DOHH2 (cell line): ENCODE results near the gene C3orf70.

ENCODE experiments used
- H3F3A ChIP-seq: fragments of 200-600 bp; sonication (generic), shearing (Covaris generic); 2 replicates; pipeline ENCODE4 v1.6.0; 2016; ENCODE audit warnings: antibody characterized with exemption, mild to moderate bottlenecking; ENCODE audit not compliant: control insufficient read depth, insufficient read depth
- H3K27ac ChIP-seq: fragments of 200-600 bp; sonication (generic); 2 replicates; pipeline ENCODE4 v1.5.1; 2014; ENCODE audit warnings: low read depth, mild to moderate bottlenecking, low read length, moderate library complexity
- H3K27me3 ChIP-seq: fragments of 200-600 bp; sonication (generic); 2 replicates; pipeline ENCODE4 v1.6.1; 2014; ENCODE audit warnings: mild to moderate bottlenecking, low read length, mixed read lengths; ENCODE audit not compliant: control insufficient read depth
- H3K36me3 ChIP-seq: fragments of 200-600 bp; sonication (generic); 2 replicates; pipeline ENCODE4 v1.6.1; 2014; ENCODE audit warnings: mild to moderate bottlenecking, low read length, moderate library complexity, mixed read lengths; ENCODE audit not compliant: control insufficient read depth
- H3K4me1 ChIP-seq: fragments of 200-600 bp; sonication (generic); 2 replicates; pipeline ENCODE4 v1.6.1; 2014; ENCODE audit warnings: mild to moderate bottlenecking, low read length, mixed read lengths; ENCODE audit not compliant: control insufficient read depth
- H3K4me2 ChIP-seq: fragments of 200-600 bp; sonication (generic); 2 replicates; pipeline ENCODE4 v1.6.0; 2014; ENCODE audit warnings: mild to moderate bottlenecking, low read length, moderate library complexity
- H3K4me3 ChIP-seq: fragments of 200-600 bp; sonication (generic); 2 replicates; pipeline ENCODE4 v1.5.1; 2014; ENCODE audit warnings: mild to moderate bottlenecking, low read length, mixed read lengths
- H3K79me2 ChIP-seq: fragments of 200-600 bp; sonication (generic); 2 replicates; pipeline ENCODE4 v1.6.1; 2014; ENCODE audit warnings: mild to moderate bottlenecking, low read length, mixed read lengths; ENCODE audit not compliant: control insufficient read depth
- H3K9me2 ChIP-seq: fragments of 200-600 bp; sonication (generic); replicated peaks from 2 replicates; pipeline ENCODE4 v1.6.1; 2014; ENCODE audit warnings: mild to moderate bottlenecking, low read length, mixed read lengths; ENCODE audit not compliant: control insufficient read depth
- H3K9me3 ChIP-seq: fragments of 200-600 bp; sonication (generic); 2 replicates; pipeline ENCODE4 v1.6.1; 2014; ENCODE audit warnings: antibody characterized with exemption, low read length, mixed read lengths; ENCODE audit not compliant: control insufficient read depth, insufficient read depth
- H4K20me1 ChIP-seq: fragments of 200-600 bp; sonication (generic); 2 replicates; pipeline ENCODE4 v1.6.0; 2014; ENCODE audit warnings: low read depth, mild to moderate bottlenecking, antibody characterized with exemption, low read length, moderate library complexity; ENCODE audit not compliant: control insufficient read depth, insufficient read depth
- EZH2phosphoT487 ChIP-seq: fragments of 200-600 bp; sonication (generic); IDR thresholded peaks from 2 replicates; pipeline ENCODE4 v1.6.1; 2017; ENCODE audit warnings: borderline replicate concordance, mild to moderate bottlenecking, antibody characterized with exemption, low read length, moderate library complexity, mixed read lengths
- TF ChIP-seq, protein P1 (sequence below): fragments of 200-600 bp; sonication (generic); IDR thresholded peaks from one replicate; pipeline ENCODE4 v1.5.1; 2014; ENCODE audit warnings: antibody characterized with exemption, mild to moderate bottlenecking, low read depth, low read length; ENCODE audit not compliant: poor library complexity, severe bottlenecking

The C3orf70 gene

DNA sequence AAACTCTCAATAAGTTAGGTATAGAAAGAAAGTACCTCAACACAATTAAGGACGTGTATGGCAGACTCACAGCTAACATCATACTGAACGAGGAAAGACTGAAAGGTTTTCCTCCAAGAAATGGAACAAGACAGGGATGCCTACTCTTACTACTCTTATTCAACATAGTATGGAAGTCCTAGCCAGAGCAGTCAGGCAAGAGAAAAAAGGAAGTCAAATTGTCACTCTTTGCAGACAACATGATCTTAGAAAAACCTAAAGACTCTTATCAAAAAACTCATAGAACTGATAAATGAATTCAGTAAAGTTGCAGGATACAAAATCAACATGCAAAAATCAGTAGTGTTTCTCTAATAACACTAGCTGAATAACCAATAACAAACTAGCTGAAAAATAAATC lies 96.0 kb downstream of the C3orf70 start:
- peaks cover 16% of the 10 kb centered on the region; the same call in 1 of the 2 replicates for H3K9me3 ChIP-seq
- H3K4me2 ChIP-seq = no peak overlapping the region
- H3K4me1 ChIP-seq = peaks cover 12% of the 10 kb centered on the region
- no peaks in the 10 kb centered on the region for H3K79me2 ChIP-seq
- H3K9me2 ChIP-seq = no peaks in the 10 kb centered on the region
- no peaks in the 10 kb centered on the region for H3K27me3 ChIP-seq
- H4K20me1 ChIP-seq = no peaks in the 10 kb centered on the region
- TF ChIP-seq EZH2phosphoT487 = no peak
- TF ChIP-seq, protein P1, sequence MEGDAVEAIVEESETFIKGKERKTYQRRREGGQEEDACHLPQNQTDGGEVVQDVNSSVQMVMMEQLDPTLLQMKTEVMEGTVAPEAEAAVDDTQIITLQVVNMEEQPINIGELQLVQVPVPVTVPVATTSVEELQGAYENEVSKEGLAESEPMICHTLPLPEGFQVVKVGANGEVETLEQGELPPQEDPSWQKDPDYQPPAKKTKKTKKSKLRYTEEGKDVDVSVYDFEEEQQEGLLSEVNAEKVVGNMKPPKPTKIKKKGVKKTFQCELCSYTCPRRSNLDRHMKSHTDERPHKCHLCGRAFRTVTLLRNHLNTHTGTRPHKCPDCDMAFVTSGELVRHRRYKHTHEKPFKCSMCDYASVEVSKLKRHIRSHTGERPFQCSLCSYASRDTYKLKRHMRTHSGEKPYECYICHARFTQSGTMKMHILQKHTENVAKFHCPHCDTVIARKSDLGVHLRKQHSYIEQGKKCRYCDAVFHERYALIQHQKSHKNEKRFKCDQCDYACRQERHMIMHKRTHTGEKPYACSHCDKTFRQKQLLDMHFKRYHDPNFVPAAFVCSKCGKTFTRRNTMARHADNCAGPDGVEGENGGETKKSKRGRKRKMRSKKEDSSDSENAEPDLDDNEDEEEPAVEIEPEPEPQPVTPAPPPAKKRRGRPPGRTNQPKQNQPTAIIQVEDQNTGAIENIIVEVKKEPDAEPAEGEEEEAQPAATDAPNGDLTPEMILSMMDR = no peak
- no peak overlapping the region for H3K4me3 ChIP-seq
- peaks cover 7% of the 10 kb centered on the region for H3K36me3 ChIP-seq
- no peak overlapping the region for H3K27ac ChIP-seq
- H3F3A ChIP-seq = no peaks in the 10 kb centered on the region

DNA sequence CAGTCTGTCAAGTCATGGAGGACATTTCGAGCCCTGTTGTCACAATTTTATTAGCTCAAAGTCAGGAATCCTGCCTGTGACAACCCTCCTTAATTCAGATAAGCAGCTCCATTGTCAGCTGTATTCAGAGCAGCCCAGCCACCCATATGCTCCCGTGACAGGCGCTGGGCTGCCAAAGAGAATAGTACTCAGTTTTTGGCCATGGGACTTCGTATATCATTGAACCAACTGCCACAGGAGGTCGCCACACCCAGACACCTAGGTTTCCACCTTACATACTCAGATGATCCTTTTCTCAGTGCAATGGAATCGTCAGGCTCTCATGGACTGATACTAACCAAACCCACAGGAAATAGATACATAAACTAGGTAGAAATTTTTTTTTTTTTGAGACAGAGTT lies 100.2 kb downstream of the C3orf70 start:
- no peak for TF ChIP-seq EZH2phosphoT487
- TF ChIP-seq, protein P1 = no peak
- Histone ChIP-seq H3K27me3 (no peaks in the 10 kb centered on the region), H3K4me1 (peaks cover 8% of the 10 kb centered on the region; the same call in 1 of the 2 replicates), H3K9me2 (no peaks in the 10 kb centered on the region), H3K4me2 (no peak overlapping the region), H3K36me3 (peaks cover 13% of the 10 kb centered on the region), H3K27ac (no peak overlapping the region), H4K20me1 (no peaks in the 10 kb centered on the region), H3K9me3 (peaks cover 3% of the 10 kb centered on the region; the same call in 1 of the 2 replicates), H3K4me3 (no peak overlapping the region), H3K79me2 (no peaks in the 10 kb centered on the region), H3F3A (no peaks in the 10 kb centered on the region)

DNA sequence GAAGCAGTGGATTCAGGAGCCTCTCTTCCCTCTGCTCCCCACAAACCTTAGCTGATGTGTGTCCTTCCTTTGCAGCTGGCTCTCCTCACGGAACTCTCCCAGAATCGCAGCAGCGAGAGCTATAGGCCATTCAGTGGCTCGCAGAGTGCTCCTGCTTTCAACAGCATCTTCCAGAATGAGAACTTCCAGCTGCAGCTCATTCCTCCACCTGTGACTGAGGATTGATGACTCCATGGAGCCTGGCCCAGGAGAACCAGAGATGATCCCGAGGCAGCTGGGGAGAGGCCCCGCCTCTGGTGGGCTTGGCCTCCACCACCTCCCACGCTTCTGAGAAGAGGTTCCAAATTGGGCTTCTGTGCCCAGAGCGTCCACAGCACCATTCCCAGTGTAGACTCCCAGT lies 101.1 kb downstream of the C3orf70 start:
- Histone ChIP-seq H3K9me2 (no peaks in the 10 kb centered on the region), H3F3A (no peaks in the 10 kb centered on the region), H3K4me1 (peaks cover 3% of the 10 kb centered on the region; the same call in 1 of the 2 replicates), H4K20me1 (no peaks in the 10 kb centered on the region), H3K27ac (no peak overlapping the region), H3K4me2 (no peak overlapping the region), H3K27me3 (no peaks in the 10 kb centered on the region), H3K36me3 (peaks cover 13% of the 10 kb centered on the region), H3K79me2 (no peaks in the 10 kb centered on the region), H3K4me3 (no peak overlapping the region), H3K9me3 (no peaks in the 10 kb centered on the region)
- TF ChIP-seq, protein P1 = no peak
- no peak for TF ChIP-seq EZH2phosphoT487
